Measurements from ENCODE around the gene TRIO.

The TRIO gene

GRCh38 chr5:14247054-14247386 is 103.9 kb downstream of the TRIO start:
- ChIA-PET CTCF (no interaction called here), POLR2A (no interaction called here)
- DNase-seq (ENCODE audit: extremely low spot score) = no peak
- TF ChIP-seq ELF4 (IDR thresholded peaks at IDR 0.05) (no peak), CTBP1 (IDR thresholded peaks at IDR 0.05; ENCODE audit: borderline replicate concordance) (no peak), PKNOX1 (IDR thresholded peaks at IDR 0.05) (no peak), SUZ12 (IDR thresholded peaks at IDR 0.05) (no peak)

- TF ChIP-seq SP1 (IDR thresholded peaks at IDR 0.05) (no peak), TARDBP (IDR thresholded peaks at IDR 0.05) (no peak), FOXK2 (IDR thresholded peaks at IDR 0.05) (no peak), SUZ12 (IDR thresholded peaks at IDR 0.05) (no peak), PKNOX1 (IDR thresholded peaks at IDR 0.05) (no peak), L3MBTL2 (conservative IDR thresholded peaks at IDR 0.05) (no peak), ZNF384 (IDR thresholded peaks at IDR 0.05) (no peak), FOXM1 (IDR thresholded peaks at IDR 0.05; ENCODE audit: borderline replicate concordance) (no peak)
- ChIA-PET CTCF (interaction anchor here (0.7 kb wide), 1 partner anchor 52 kb away, joined by 3 read pairs; no protein-coding TSS in a partner anchor), POLR2A (interaction anchor here (1.0 to 1.3 kb wide), 5 partner anchors 14 to 109 kb away, joined by 3 read pairs; partner anchors contain the start of gene TRIO)
- no peak for DNase-seq (ENCODE audit: extremely low spot score)
These were observed 106.3 kb downstream of the TRIO start for GRCh38 chr5:14249258-14250082.

DNA sequence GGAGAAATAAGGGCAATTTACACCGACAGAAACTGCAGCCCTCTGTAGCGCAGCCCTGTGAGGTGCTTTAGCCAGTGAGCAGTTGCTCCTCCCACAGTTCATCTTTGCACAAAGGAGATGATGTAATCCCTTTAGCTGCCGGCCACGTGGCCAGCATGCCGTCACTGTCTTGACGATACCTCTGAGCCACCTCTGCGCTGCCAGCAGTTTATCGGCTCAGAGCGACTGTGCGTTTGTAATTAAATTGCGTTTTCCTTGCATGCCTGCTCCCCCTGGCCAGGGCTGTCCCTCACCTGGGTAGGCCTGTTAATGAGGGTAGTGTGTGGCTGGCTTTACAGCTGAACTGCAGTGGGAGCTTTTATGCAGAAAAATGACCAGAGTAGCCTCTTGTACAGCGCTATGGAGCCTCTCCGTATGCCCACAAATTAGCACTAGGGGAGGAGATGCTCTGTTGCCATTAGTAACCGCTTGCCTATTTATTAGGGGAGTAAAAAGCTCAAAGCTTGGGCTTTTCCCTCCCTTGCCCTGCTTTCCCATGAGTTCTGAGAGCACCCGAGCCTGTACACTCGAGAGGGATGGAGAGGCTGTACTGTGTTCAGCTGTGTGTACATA is 107.0 kb downstream of the TRIO start:
- peak; percentile 62 for DNase-seq (ENCODE audit: extremely low spot score)
- CTCF ChIA-PET = no interaction called here
- TF ChIP-seq L3MBTL2 (conservative IDR thresholded peaks at IDR 0.05) = peak; percentile 95
- TF ChIP-seq BHLHE40 (IDR thresholded peaks at IDR 0.05; ENCODE audit: borderline replicate concordance) = no peak
- TF ChIP-seq CTBP1 (IDR thresholded peaks at IDR 0.05; ENCODE audit: borderline replicate concordance) = no peak
- no peak for TF ChIP-seq SUZ12 (IDR thresholded peaks at IDR 0.05)
- no peak for TF ChIP-seq HDGF (IDR thresholded peaks at IDR 0.05; ENCODE audit: borderline replicate concordance)
- POLR2A ChIA-PET = interaction anchor here (1.0 to 1.3 kb wide), 3 partner anchors 14 to 110 kb away, joined by 3 read pairs; no protein-coding TSS in a partner anchor

- POLR2A ChIA-PET = no interaction called here
- DNase-seq (ENCODE audit: extremely low spot score) = no peak
- CTCF ChIA-PET = no interaction called here
- TF ChIP-seq SUZ12 (IDR thresholded peaks at IDR 0.05) (no peak), LEF1 (IDR thresholded peaks at IDR 0.05; ENCODE audit: borderline replicate concordance) (no peak), NFRKB (IDR thresholded peaks at IDR 0.05) (no peak), PKNOX1 (IDR thresholded peaks at IDR 0.05) (no peak), HDGF (IDR thresholded peaks at IDR 0.05; ENCODE audit: borderline replicate concordance) (no peak), TARDBP (IDR thresholded peaks at IDR 0.05) (no peak), L3MBTL2 (conservative IDR thresholded peaks at IDR 0.05) (no peak), BHLHE40 (IDR thresholded peaks at IDR 0.05; ENCODE audit: borderline replicate concordance) (no peak), ELF4 (IDR thresholded peaks at IDR 0.05) (no peak), ZNF384 (IDR thresholded peaks at IDR 0.05) (no peak), FOXK2 (IDR thresholded peaks at IDR 0.05) (no peak), CTBP1 (IDR thresholded peaks at IDR 0.05; ENCODE audit: borderline replicate concordance) (no peak), ARNT (IDR thresholded peaks at IDR 0.05) (no peak), SP1 (IDR thresholded peaks at IDR 0.05) (no peak), FOXM1 (IDR thresholded peaks at IDR 0.05; ENCODE audit: borderline replicate concordance) (no peak), FOXA1 (IDR thresholded peaks at IDR 0.05) (no peak)
These were observed 107.9 kb downstream of the TRIO start for GRCh38 chr5:14250748-14251701.

DNA sequence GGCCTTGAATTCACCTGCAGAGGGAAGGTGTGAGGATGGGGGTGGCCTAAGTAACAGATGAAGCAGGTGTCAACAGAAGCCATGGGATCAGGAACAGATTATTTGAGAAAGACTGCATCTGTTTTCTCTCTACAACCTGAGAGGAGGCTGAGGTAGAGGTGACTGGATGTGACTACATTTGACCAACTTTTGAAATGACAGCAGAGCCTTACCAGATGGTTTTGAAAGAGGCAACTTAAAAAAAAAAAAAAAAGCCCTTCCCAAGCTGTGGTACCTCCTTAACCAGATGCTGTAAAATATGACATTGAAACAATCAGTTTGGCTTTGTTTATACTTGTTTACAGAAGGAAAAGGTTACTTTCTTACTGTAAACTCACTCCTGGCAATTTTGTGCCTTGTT is 108.6 kb downstream of the TRIO start:
- ChIA-PET POLR2A (no interaction called here), CTCF (interaction anchor here (0.6 kb wide), 1 partner anchor 36 kb away, joined by 4 read pairs; no protein-coding TSS in a partner anchor)
- TF ChIP-seq SUZ12 (IDR thresholded peaks at IDR 0.05) (no peak), PKNOX1 (IDR thresholded peaks at IDR 0.05) (no peak), CTBP1 (IDR thresholded peaks at IDR 0.05; ENCODE audit: borderline replicate concordance) (no peak)
- no peak for DNase-seq (ENCODE audit: extremely low spot score)
